ENCODE data around the gene SPIN3.

The SPIN3 gene

GRCh38 chrX:56943264-56943663, 52.1 kb downstream of the SPIN3 start:
- DNase-seq (ENCODE audit: low spot score): no peak
- in situ Hi-C loops (cut with MboI; ENCODE audit: low pct_unique_long_range_greater_than_20kb, low sequenced_read_pairs, unreplicated experiment): loop anchor here (25.0 kb wide), 1 partner anchor 94 kb away; no protein-coding TSS in a partner anchor
- no peak for TF ChIP-seq CTCF (IDR thresholded peaks at IDR 0.05; ENCODE audit: extremely low read depth, insufficient read depth, missing control alignments)
